HEK293 (cell line): ENCODE measurements around the gene DNAH11.

ENCODE experiments used
- MYNN ChIP-seq: fragments of 450-650 bp; formaldehyde crosslinking; IDR thresholded peaks from 2 replicates; pipeline ENCODE4 v1.5.1; 2016; ENCODE audit warnings: missing biosample characterization, missing genetic modification characterization, borderline replicate concordance
- OSR2 ChIP-seq: fragments of 450-650 bp; formaldehyde crosslinking; IDR thresholded peaks from 2 replicates; pipeline ENCODE4 v1.5.1; 2016; ENCODE audit warnings: missing biosample characterization, missing genetic modification characterization
- ZBTB11 ChIP-seq: fragments of 450-650 bp; formaldehyde crosslinking; conservative IDR thresholded peaks from 2 replicates; pipeline ENCODE4 v1.5.1; 2016; ENCODE audit warnings: low read depth, missing biosample characterization, missing genetic modification characterization
- ZBTB44 ChIP-seq: fragments of 450-650 bp; IDR thresholded peaks from 2 replicates; pipeline ENCODE4 v1.5.1; 2018; ENCODE audit warnings: missing biosample characterization, mild to moderate bottlenecking, missing genetic modification characterization
- ZFP3 ChIP-seq: fragments of 450-650 bp; formaldehyde crosslinking; IDR thresholded peaks from 2 replicates; pipeline ENCODE4 v1.5.1; 2016; ENCODE audit warnings: low read depth, missing biosample characterization, missing genetic modification characterization
- ZNF138 ChIP-seq: fragments of 450-650 bp; formaldehyde crosslinking; IDR thresholded peaks from 2 replicates; pipeline ENCODE4 v1.5.1; 2016; ENCODE audit warnings: missing biosample characterization, missing genetic modification characterization, borderline replicate concordance
- ZNF18 ChIP-seq: fragments of 450-650 bp; formaldehyde crosslinking; IDR thresholded peaks from 2 replicates; pipeline ENCODE4 v1.5.1; 2016; ENCODE audit warnings: missing biosample characterization, missing genetic modification characterization
- ZNF19 ChIP-seq: fragments of 450-650 bp; formaldehyde crosslinking; IDR thresholded peaks from 2 replicates; pipeline ENCODE4; 2016; ENCODE audit warnings: missing biosample characterization, missing genetic modification characterization, low read depth
- ZNF223 ChIP-seq: fragments of 450-650 bp; formaldehyde crosslinking; IDR thresholded peaks from 2 replicates; pipeline ENCODE4 v1.5.1; 2016; ENCODE audit warnings: missing biosample characterization, missing genetic modification characterization
- ZNF24 ChIP-seq: fragments of 450-650 bp; formaldehyde crosslinking; IDR thresholded peaks from 2 replicates; pipeline ENCODE4 v1.5.1; 2016; ENCODE audit warnings: missing biosample characterization, missing genetic modification characterization
- ZNF280C ChIP-seq: fragments of 450-650 bp; formaldehyde crosslinking; IDR thresholded peaks from 2 replicates; pipeline ENCODE4 v1.5.1; 2016; ENCODE audit warnings: missing biosample characterization, missing genetic modification characterization
- ZNF335 ChIP-seq: fragments of 450-650 bp; formaldehyde crosslinking; conservative IDR thresholded peaks from 2 replicates; pipeline ENCODE4 v1.5.1; 2016; ENCODE audit warnings: missing biosample characterization, missing genetic modification characterization
- ZNF473 ChIP-seq: fragments of 450-650 bp; formaldehyde crosslinking; IDR thresholded peaks from 2 replicates; pipeline ENCODE4 v1.5.1; 2017; ENCODE audit warnings: missing biosample characterization, missing genetic modification characterization
- ZNF600 ChIP-seq: fragments of 450-650 bp; formaldehyde crosslinking; IDR thresholded peaks from 2 replicates; pipeline ENCODE4 v1.5.1; 2016; ENCODE audit warnings: missing biosample characterization, missing genetic modification characterization
- ZNF626 ChIP-seq: fragments of 450-650 bp; sonication (Bioruptor Pico); formaldehyde crosslinking; IDR thresholded peaks from 2 replicates; pipeline ENCODE4 v1.5.1; 2018; ENCODE audit warnings: missing biosample characterization, missing genetic modification characterization, inconsistent platforms
- ZNF664 ChIP-seq: fragments of 450-650 bp; formaldehyde crosslinking; IDR thresholded peaks from 2 replicates; pipeline ENCODE4 v1.5.1; 2016; ENCODE audit warnings: missing biosample characterization, missing genetic modification characterization
- ZXDB ChIP-seq: fragments of 450-650 bp; formaldehyde crosslinking; IDR thresholded peaks from 2 replicates; pipeline ENCODE4 v1.5.1; 2016; ENCODE audit warnings: missing biosample characterization, missing genetic modification characterization
- TF ChIP-seq, protein P1 (sequence below): fragments of 450-650 bp; formaldehyde crosslinking; IDR thresholded peaks from 2 replicates; pipeline ENCODE4 v1.5.1; 2016; ENCODE audit warnings: missing biosample characterization, missing genetic modification characterization
- TF ChIP-seq, protein P2 (sequence below): fragments of 450-650 bp; formaldehyde crosslinking; conservative IDR thresholded peaks from 2 replicates; pipeline ENCODE4 v1.5.1; 2016; ENCODE audit warnings: low read depth, missing biosample characterization, missing genetic modification characterization
- TF ChIP-seq, protein P3 (sequence below): fragments of 450-650 bp; formaldehyde crosslinking; IDR thresholded peaks from 2 replicates; pipeline ENCODE4 v1.5.1; 2016; ENCODE audit warnings: missing biosample characterization, missing genetic modification characterization, low read depth

DNAH11 gene

GRCh38 chr7:21946222-21946709, 403.4 kb downstream of the DNAH11 start (continued):
- TF ChIP-seq, protein P1, sequence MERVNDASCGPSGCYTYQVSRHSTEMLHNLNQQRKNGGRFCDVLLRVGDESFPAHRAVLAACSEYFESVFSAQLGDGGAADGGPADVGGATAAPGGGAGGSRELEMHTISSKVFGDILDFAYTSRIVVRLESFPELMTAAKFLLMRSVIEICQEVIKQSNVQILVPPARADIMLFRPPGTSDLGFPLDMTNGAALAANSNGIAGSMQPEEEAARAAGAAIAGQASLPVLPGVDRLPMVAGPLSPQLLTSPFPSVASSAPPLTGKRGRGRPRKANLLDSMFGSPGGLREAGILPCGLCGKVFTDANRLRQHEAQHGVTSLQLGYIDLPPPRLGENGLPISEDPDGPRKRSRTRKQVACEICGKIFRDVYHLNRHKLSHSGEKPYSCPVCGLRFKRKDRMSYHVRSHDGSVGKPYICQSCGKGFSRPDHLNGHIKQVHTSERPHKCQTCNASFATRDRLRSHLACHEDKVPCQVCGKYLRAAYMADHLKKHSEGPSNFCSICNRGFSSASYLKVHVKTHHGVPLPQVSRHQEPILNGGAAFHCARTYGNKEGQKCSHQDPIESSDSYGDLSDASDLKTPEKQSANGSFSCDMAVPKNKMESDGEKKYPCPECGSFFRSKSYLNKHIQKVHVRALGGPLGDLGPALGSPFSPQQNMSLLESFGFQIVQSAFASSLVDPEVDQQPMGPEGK (tag by site-specific recombination), result no peak
- TF ChIP-seq ZNF626 (no peak), ZNF18 (tag by site-specific recombination) (no peak), ZNF24 (tag by site-specific recombination) (no peak), ZNF600 (tag by site-specific recombination) (no peak; the same call in 1 of the 2 replicates), ZNF664 (tag by site-specific recombination) (no peak), ZNF19 (tag by site-specific recombination) (no peak), ZNF335 (tag by site-specific recombination) (peak; percentile 79), ZBTB11 (tag by site-specific recombination) (no peak), OSR2 (tag by site-specific recombination) (peak; percentile 53; the same call in 1 of the 2 replicates), ZNF280C (tag by site-specific recombination) (no peak), ZNF223 (tag by site-specific recombination) (no peak), ZXDB (tag by site-specific recombination) (0 out of 2 replicates have a peak, but pooled peaks have one; percentile 11), ZNF138 (tag by site-specific recombination) (no peak), ZFP3 (tag by site-specific recombination) (no peak), ZBTB44 (no peak), MYNN (tag by site-specific recombination) (no peak), ZNF473 (tag by site-specific recombination) (no peak)
- TF ChIP-seq, protein P2, sequence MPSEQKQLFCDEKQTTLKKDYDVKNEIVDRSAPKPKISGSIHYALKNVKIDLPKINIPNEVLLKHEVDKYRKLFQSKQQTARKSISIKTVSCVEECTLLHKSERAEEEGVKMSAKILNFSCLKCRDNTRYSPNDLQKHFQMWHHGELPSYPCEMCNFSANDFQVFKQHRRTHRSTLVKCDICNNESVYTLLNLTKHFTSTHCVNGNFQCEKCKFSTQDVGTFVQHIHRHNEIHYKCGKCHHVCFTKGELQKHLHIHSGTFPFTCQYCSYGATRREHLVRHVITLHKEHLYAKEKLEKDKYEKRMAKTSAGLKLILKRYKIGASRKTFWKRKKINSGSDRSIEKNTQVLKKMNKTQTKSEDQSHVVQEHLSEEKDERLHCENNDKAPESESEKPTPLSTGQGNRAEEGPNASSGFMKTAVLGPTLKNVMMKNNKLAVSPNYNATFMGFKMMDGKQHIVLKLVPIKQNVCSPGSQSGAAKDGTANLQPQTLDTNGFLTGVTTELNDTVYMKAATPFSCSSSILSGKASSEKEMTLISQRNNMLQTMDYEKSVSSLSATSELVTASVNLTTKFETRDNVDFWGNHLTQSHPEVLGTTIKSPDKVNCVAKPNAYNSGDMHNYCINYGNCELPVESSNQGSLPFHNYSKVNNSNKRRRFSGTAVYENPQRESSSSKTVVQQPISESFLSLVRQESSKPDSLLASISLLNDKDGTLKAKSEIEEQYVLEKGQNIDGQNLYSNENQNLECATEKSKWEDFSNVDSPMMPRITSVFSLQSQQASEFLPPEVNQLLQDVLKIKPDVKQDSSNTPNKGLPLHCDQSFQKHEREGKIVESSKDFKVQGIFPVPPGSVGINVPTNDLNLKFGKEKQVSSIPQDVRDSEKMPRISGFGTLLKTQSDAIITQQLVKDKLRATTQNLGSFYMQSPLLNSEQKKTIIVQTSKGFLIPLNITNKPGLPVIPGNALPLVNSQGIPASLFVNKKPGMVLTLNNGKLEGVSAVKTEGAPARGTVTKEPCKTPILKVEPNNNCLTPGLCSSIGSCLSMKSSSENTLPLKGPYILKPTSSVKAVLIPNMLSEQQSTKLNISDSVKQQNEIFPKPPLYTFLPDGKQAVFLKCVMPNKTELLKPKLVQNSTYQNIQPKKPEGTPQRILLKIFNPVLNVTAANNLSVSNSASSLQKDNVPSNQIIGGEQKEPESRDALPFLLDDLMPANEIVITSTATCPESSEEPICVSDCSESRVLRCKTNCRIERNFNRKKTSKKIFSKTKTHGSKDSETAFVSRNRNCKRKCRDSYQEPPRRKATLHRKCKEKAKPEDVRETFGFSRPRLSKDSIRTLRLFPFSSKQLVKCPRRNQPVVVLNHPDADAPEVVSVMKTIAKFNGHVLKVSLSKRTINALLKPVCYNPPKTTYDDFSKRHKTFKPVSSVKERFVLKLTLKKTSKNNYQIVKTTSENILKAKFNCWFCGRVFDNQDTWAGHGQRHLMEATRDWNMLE (tag by site-specific recombination), result no peak
- TF ChIP-seq, protein P3, sequence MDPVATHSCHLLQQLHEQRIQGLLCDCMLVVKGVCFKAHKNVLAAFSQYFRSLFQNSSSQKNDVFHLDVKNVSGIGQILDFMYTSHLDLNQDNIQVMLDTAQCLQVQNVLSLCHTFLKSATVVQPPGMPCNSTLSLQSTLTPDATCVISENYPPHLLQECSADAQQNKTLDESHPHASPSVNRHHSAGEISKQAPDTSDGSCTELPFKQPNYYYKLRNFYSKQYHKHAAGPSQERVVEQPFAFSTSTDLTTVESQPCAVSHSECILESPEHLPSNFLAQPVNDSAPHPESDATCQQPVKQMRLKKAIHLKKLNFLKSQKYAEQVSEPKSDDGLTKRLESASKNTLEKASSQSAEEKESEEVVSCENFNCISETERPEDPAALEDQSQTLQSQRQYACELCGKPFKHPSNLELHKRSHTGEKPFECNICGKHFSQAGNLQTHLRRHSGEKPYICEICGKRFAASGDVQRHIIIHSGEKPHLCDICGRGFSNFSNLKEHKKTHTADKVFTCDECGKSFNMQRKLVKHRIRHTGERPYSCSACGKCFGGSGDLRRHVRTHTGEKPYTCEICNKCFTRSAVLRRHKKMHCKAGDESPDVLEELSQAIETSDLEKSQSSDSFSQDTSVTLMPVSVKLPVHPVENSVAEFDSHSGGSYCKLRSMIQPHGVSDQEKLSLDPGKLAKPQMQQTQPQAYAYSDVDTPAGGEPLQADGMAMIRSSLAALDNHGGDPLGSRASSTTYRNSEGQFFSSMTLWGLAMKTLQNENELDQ (tag by site-specific recombination), result no peak
